Epidermal melanocyte (primary cell): ENCODE measurements around the gene KDELR1.
"Not testable (repeated sequence)": the region's sequence is repeated elsewhere in the genome, so short reads cannot be mapped to it uniquely, and the experiment has no call there.

ENCODE experiments used
- DNase-seq: peaks from one replicate; pipeline ENCODE4 v3.0.0; 2011; ENCODE audit warnings: low spot score; ENCODE audit not compliant: insufficient read length

Gene KDELR1

GRCh38 chr19:48371771-48372170, 19.6 kb downstream of the KDELR1 start:
- DNase-seq, result not testable (repeated sequence)

GRCh38 chr19:48371367-48371766, 20.0 kb downstream of the KDELR1 start:
- DNase-seq, result no peak

- no peak for DNase-seq
Measured at GRCh38 chr19:48370955-48371354, 20.4 kb downstream of the KDELR1 start.

- no peak for DNase-seq
Measured at GRCh38 chr19:48368936-48369335, 22.4 kb downstream of the KDELR1 start.

GRCh38 chr19:48367855-48368254, 23.5 kb downstream of the KDELR1 start:
- no peak for DNase-seq

- no peak for DNase-seq
Measured at GRCh38 chr19:48365602-48366001, 25.7 kb downstream of the KDELR1 start.

- no peak for DNase-seq
Measured at GRCh38 chr19:48364598-48365348, 26.6 kb downstream of the KDELR1 start.

- peak; percentile 98 for DNase-seq
Measured at GRCh38 chr19:48363810-48364597, 27.3 kb downstream of the KDELR1 start, which contains the start of the genes SYNGR4 and TMEM143. Gene SYNGR4, plus strand, starts transcription at chr19:48364367. Its CDS starts 1,476 bp downstream, at chr19:48365843. Gene TMEM143, minus strand, starts transcription at chr19:48363940. Its CDS starts 20 bp downstream, at chr19:48363920.

- DNase-seq, result no peak
Measured at GRCh38 chr19:48363500-48363809, 27.9 kb downstream of the KDELR1 start.

- peak; percentile 91 for DNase-seq
Measured at GRCh38 chr19:48362716-48363499, 28.4 kb downstream of the KDELR1 start.

- no peak for DNase-seq
Measured at GRCh38 chr19:48361912-48362311, 29.4 kb downstream of the KDELR1 start.

GRCh38 chr19:48359123-48359522, 32.2 kb downstream of the KDELR1 start:
- DNase-seq, result no peak

- no peak for DNase-seq
Measured at GRCh38 chr19:48355365-48355954, 35.9 kb downstream of the KDELR1 start.

- no peak for DNase-seq
Measured at GRCh38 chr19:48354332-48354992, 36.9 kb downstream of the KDELR1 start.

- DNase-seq, result no peak
Measured at GRCh38 chr19:48353677-48354076, 37.7 kb downstream of the KDELR1 start.

GRCh38 chr19:48351341-48351752, 40.0 kb downstream of the KDELR1 start:
- DNase-seq, result no peak

- no peak for DNase-seq
Measured at GRCh38 chr19:48350856-48351255, 40.5 kb downstream of the KDELR1 start.

- no peak for DNase-seq
Measured at GRCh38 chr19:48348737-48349136, 42.6 kb downstream of the KDELR1 start.

- DNase-seq, result no peak
Measured at GRCh38 chr19:48348045-48348444, 43.3 kb downstream of the KDELR1 start.

GRCh38 chr19:48346191-48346590, 45.2 kb downstream of the KDELR1 start:
- no peak for DNase-seq

- DNase-seq, result no peak
Measured at GRCh38 chr19:48344892-48345291, 46.5 kb downstream of the KDELR1 start.
